GM12801 (cell line): Measurements from ENCODE around the gene PPP2R5C.

ENCODE experiments used
- TF ChIP-seq, protein P1 (sequence below): IDR thresholded peaks from one replicate; pipeline ENCODE4 v1.5.1; 2011; ENCODE audit warnings: control low read depth; ENCODE audit not compliant: insufficient read length; ENCODE audit errors: extremely low read depth

PPP2R5C gene

GRCh38 chr14:101726954-101727302 lies 34.6 kb upstream of the PPP2R5C start:
- TF ChIP-seq, protein P1, sequence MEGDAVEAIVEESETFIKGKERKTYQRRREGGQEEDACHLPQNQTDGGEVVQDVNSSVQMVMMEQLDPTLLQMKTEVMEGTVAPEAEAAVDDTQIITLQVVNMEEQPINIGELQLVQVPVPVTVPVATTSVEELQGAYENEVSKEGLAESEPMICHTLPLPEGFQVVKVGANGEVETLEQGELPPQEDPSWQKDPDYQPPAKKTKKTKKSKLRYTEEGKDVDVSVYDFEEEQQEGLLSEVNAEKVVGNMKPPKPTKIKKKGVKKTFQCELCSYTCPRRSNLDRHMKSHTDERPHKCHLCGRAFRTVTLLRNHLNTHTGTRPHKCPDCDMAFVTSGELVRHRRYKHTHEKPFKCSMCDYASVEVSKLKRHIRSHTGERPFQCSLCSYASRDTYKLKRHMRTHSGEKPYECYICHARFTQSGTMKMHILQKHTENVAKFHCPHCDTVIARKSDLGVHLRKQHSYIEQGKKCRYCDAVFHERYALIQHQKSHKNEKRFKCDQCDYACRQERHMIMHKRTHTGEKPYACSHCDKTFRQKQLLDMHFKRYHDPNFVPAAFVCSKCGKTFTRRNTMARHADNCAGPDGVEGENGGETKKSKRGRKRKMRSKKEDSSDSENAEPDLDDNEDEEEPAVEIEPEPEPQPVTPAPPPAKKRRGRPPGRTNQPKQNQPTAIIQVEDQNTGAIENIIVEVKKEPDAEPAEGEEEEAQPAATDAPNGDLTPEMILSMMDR = no peak

GRCh38 chr14:101727611-101728366 lies 33.7 kb upstream of the PPP2R5C start:
- TF ChIP-seq, protein P1 = no peak

- TF ChIP-seq, protein P1 = no peak
These were observed 33.2 kb upstream of the PPP2R5C start for GRCh38 chr14:101728367-101728742.

DNA sequence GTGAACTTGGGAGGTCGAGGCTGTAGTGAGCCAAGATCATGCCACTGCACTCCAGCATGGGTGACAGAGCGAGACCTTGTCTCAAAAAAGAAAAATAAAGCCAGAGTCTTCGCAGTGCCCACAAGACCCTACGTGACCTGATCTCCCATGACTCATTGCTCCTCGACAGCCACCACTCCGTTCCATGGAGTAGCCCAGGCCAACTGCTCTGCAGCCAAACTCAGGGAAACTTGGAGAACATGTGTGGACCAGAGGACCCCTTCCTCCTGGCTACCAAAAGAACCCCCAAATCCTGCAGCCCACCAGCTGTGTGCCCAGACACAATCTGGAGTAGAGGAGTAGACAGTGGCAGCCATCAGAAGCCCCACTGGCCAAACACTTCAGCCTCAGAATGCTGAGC lies 32.1 kb upstream of the PPP2R5C start:
- TF ChIP-seq, protein P1 = no peak

GRCh38 chr14:101730626-101731186 lies 30.8 kb upstream of the PPP2R5C start:
- TF ChIP-seq, protein P1 = no peak

GRCh38 chr14:101731187-101732080 lies 30.1 kb upstream of the PPP2R5C start:
- TF ChIP-seq, protein P1 = no peak

- TF ChIP-seq, protein P1 = no peak
These were observed 29.4 kb upstream of the PPP2R5C start for GRCh38 chr14:101732118-101732517.
